Mammary epithelial cell (primary cell): Measurements from ENCODE around the gene DPP9.

Experiments
- EZH2 ChIP-seq: IDR thresholded peaks from 2 replicates; pipeline ENCODE4 v1.6.1; 2012; ENCODE audit warnings: low read length, inconsistent platforms, borderline replicate concordance
- TF ChIP-seq, protein P1 (sequence below), 2 donors: IDR thresholded peaks in 1 of 2; conservative IDR thresholded peaks in 1 of 2; 2 replicates each; pipeline ENCODE4 v1.5.1; 2011 to 2012; ENCODE audit warnings: inconsistent platforms in 2 of 2, low read length in 2 of 2, mild to moderate bottlenecking in 2 of 2, control low read depth in 1 of 2, low read depth in 1 of 2; ENCODE audit not compliant: insufficient read depth in 1 of 2; ENCODE audit errors: extremely low read depth in 1 of 2

DNA sequence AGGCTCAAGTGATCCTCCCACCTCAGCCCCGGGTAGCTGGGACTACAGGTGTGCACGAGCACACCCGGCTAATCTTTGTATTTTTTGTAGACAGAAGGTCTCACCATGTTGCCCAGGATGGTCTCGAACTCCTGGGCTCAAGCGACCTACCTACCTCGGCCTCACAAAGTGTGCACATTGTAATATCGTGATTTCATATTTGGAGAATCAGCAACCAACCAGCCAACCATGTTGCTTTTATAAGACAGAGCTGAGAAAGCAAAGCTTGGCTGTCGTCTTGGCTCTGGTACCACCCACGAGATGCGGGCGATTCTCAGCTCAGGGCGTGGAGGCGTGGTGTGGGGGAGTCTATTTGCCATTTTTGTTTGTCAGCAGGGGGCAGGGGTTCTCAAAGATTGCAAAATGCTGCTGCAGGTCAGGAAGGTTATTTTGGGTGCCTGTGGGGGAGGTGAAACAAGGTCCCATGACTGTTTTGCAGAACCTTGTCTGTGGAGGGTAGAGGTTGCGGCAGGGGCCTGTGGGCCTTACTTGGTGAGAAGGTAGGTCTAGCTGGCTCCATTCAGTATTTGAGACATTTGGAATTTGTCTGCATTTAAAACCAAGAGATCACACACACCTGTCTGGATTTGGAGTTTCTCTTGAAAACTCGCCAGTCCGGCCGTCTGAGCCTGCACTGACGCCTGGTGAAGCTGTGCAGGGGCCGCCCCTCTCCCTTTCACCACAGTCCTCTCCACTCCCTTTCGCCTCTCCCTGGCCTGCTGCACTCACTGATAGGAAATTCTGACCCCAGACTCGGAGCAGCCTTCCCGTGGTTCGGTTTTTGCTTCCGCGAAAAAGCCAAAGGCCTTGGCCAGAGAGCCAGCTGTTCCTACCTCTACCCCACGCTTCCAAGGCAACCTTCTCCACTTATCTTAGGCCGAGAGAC lies 68.9 kb downstream of the DPP9 start:
- TF ChIP-seq, protein P1, sequence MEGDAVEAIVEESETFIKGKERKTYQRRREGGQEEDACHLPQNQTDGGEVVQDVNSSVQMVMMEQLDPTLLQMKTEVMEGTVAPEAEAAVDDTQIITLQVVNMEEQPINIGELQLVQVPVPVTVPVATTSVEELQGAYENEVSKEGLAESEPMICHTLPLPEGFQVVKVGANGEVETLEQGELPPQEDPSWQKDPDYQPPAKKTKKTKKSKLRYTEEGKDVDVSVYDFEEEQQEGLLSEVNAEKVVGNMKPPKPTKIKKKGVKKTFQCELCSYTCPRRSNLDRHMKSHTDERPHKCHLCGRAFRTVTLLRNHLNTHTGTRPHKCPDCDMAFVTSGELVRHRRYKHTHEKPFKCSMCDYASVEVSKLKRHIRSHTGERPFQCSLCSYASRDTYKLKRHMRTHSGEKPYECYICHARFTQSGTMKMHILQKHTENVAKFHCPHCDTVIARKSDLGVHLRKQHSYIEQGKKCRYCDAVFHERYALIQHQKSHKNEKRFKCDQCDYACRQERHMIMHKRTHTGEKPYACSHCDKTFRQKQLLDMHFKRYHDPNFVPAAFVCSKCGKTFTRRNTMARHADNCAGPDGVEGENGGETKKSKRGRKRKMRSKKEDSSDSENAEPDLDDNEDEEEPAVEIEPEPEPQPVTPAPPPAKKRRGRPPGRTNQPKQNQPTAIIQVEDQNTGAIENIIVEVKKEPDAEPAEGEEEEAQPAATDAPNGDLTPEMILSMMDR (conservative IDR thresholded peaks at IDR 0.05 in 1 of 2, IDR thresholded peaks at IDR 0.05 in 1 of 2; ENCODE audit: extremely low read depth in 1 of 2, insufficient read depth in 1 of 2, low read depth in 1 of 2, low read length in 2 of 2) = no peak
- TF ChIP-seq EZH2 = no peak
